Measurements from ENCODE around the gene TLR7.
A peak's percentile ranks its signal among the peaks of the same experiment; 100 is the strongest.

The TLR7 gene

GRCh38 chrX:12891915-12892506, 25.1 kb downstream of the TLR7 start:
- DNase-seq = no peak

- DNase-seq = no peak
Measured at GRCh38 chrX:12892716-12893115, 25.8 kb downstream of the TLR7 start.

- peak in 1 of 2 experiments; percentile 5 for DNase-seq
Measured at GRCh38 chrX:12894074-12895030, 27.5 kb downstream of the TLR7 start.

DNA sequence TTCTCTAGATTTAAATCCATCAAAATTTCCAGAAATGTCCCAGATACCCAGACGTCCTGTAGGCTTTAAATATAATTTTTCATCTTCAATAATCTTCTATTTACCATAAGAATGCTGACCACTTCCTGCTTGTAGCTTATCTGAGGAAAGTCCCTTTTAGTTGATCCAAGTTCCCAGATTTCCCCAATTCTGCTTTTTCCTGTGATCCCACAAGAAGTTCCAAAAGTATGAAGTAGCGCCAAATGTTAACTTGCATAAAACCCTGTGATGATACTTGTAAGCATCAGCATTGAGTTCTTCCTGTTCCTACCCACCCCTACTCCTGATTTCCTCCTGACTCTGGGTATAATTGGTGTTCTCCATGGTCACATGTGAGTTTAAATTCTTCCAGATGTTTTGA, 29.0 kb downstream of the TLR7 start:
- DNase-seq = no peak

DNA sequence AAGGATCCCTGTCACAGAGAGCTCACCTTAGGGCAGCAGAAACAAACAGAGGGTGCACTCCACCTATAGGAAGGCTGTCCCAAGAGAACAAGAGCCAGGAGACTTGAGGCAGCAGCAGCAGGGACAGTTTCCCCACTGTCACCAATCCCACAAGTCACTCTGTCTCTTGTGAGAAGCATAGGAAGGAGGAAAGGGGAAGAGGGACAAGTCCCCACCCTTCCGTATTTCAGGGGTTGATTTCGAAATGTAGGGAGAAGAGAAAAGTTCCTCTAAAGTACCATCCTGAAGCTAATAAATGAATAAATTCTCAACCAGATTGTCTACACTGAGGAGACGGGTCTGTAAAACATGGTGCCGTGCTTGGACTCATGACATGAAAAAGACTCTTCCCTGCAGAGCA, 30.1 kb downstream of the TLR7 start:
- no peak for DNase-seq

- DNase-seq = no peak
Measured at GRCh38 chrX:12898073-12898472, 31.2 kb downstream of the TLR7 start.

DNA sequence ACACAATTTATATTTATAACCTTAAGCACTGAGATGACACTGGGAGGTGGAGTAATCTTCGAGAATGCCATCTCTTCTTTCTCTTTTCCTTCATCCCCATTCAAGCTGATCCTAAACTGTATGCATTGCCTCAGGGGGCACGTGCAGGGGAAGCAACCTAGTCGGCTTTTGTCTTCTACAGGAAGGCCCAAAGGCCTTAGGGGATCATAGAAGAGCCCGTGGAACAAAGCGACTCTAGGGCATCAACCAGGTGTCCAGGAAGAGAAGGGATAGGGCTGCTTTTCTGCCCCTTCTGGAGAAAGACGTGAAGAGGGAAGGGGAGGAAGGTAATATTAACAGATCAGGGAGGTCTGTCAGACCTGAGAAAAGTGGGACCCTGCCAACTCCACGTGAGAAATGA, 32.6 kb downstream of the TLR7 start:
- no peak for DNase-seq

- DNase-seq = no peak
Measured at GRCh38 chrX:12901486-12901885, 34.6 kb downstream of the TLR7 start.

DNA sequence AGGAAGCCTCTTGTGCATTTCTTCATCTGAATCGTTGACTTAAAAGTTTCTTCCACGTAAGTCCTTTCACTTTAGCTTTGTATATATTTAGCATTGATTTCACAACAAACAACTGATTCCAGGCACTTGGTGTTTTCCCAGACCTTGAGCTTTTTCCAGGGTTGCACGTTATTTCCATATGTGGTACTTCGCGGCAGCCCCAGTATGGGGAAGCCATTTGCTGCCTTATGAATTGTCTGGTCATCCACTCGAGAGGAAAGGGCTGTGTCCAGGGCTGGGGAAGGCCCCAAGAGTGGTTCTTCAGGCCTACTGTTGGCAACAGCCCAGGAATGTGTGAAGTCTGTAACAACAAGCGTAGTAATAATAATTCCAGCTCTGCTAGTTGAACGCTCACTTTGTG, 36.8 kb downstream of the TLR7 start:
- no peak for DNase-seq

- DNase-seq = no peak
Measured at GRCh38 chrX:12906046-12906761, 39.3 kb downstream of the TLR7 start, which contains the start of gene TLR8. TLR8 (plus strand) TSS chrX:12906620; CDS start chrX:12906707, 87 bp downstream.

DNA sequence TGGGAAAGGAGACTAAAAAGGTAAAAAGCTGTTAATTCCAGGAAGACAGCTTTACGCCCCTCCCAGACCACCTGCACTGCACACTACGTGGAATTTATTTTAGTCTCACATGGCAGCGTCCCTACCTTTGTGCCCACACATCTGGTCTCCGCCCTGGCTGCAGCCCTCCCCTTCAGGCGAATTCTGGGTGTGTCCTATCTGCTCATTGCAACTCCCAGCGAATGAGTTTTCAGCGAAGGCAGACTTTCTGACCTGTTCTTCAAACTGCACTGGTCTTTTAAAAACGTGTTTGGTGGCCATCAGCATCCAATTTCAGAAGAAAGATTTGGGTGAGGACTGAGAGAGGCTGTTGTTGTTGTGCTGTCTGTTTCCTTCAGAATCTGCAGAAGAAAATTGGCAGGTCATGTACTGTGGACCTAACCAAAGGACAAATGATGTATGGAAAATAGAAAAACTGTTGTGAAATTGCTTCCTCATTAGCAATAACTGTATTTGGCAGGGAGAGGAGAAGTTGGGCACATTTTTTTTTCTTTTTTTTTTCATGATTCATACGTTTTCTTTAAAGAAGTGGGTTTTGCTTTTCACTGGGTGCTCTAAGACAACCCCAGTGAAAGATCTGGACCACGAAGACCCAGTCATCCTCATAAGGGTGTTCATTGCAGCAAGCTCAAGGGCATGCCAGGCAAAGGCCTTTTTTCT, 43.7 kb downstream of the TLR7 start:
- DNase-seq = no peak

DNA sequence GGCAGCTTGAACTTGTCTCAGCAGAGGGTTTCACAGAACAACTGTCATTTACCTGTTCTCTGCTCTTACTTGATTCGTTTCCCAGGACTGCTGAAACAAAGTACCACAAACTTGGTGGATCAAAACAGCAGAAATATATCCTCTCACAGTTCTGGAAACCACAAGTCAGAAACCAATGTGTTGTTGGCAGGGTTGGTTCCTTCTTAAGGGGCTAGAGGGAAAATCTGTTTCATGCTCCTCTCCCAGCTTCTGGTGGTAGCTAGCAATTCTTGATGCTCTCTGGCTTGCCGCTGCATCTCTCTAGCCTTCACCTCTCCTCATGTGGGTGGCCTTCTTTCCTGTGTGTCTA, 44.2 kb downstream of the TLR7 start:
- DNase-seq = no peak

DNA sequence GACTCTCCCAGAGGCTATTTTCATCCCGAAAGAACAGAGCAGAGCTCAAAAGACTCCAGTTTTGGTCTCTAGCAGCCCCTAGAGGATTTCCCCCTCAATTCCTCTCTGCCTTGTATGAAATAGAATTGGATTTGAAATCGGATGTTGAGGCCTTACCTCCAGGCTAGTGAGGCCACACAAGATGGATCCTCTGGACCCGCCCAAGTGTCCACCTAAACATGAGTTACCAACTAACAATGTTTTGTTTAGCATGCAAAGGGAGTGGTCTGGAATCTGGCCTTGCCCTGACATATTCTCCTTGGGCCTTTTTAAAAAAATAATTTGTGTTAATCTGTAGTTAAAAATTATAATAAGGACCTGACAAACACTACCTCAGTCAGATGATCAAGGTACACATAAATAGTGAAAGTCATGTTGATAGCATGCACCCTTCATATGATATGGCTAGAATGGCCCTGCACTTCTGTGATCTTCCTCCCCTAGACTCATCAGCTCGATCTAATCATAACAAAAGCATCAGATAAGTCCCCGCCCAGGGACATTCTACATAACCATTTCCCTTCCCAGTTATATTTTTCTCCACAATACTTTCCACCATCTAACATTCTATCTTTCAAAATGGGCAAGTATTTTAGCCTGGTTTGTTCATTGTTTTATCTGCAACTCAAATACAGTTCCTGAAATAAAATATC, 46.1 kb downstream of the TLR7 start:
- no peak for DNase-seq

DNA sequence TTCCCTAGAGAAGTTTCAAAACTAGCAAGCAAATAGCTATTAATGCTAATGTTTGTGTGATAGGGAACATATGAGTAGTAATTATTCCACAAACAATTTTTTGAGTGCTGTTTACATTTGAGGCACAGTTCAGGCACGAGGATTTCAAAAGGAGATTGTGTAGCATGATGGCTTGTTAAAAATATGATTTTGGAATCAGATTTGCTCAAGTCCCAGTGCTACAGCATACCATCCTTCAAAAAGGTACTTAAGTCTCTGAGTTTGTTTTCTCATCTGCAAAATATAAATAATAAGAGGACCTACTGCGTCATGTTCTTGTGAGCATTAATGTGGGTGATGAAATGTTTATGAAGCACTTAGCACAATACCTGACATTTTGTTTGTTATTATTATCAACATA, 50.9 kb downstream of the TLR7 start:
- DNase-seq = no peak

DNA sequence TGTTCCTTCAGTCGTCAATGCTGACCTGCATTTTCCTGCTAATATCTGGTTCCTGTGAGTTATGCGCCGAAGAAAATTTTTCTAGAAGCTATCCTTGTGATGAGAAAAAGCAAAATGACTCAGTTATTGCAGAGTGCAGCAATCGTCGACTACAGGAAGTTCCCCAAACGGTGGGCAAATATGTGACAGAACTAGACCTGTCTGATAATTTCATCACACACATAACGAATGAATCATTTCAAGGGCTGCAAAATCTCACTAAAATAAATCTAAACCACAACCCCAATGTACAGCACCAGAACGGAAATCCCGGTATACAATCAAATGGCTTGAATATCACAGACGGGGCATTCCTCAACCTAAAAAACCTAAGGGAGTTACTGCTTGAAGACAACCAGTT, 52.2 kb downstream of the TLR7 start:
- DNase-seq = no peak

DNA sequence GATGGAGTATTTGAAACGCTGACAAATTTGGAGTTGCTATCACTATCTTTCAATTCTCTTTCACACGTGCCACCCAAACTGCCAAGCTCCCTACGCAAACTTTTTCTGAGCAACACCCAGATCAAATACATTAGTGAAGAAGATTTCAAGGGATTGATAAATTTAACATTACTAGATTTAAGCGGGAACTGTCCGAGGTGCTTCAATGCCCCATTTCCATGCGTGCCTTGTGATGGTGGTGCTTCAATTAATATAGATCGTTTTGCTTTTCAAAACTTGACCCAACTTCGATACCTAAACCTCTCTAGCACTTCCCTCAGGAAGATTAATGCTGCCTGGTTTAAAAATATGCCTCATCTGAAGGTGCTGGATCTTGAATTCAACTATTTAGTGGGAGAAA, 52.7 kb downstream of the TLR7 start:
- no peak for DNase-seq

GRCh38 chrX:12920990-12921389, 54.1 kb downstream of the TLR7 start:
- DNase-seq = no peak

- no peak for DNase-seq
Measured at GRCh38 chrX:12921886-12922598, 55.2 kb downstream of the TLR7 start.

DNA sequence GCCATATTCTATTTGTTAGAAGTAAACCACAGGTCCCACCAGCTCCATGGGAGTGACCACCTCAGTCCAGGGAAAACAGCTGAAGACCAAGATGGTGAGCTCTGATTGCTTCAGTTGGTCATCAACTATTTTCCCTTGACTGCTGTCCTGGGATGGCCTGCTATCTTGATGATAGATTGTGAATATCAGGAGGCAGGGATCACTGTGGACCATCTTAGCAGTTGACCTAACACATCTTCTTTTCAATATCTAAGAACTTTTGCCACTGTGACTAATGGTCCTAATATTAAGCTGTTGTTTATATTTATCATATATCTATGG, 55.7 kb downstream of the TLR7 start:
- no peak for DNase-seq

DNA sequence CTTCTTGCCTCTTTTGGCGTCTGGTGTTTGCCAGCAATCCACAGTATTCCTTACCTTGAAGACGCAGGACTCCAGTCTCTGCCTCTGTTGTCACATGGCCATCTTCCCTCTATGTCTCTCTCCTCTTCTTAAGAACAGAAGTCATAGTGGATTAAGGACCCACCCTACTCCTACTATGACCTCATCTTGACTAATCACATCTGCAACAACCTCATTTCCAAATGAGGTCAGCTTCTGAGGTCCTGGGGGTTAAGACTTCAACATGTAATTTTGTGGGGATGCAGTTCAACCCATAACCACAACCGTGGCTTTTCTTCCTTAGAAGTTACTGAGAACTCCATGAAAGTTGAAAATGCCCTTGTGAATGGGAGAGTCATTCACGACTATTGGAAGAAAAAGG, 62.8 kb downstream of the TLR7 start:
- no peak for DNase-seq

GRCh38 chrX:12930150-12930549, 63.3 kb downstream of the TLR7 start:
- DNase-seq = no peak

- no peak for DNase-seq
Measured at GRCh38 chrX:12932244-12932643, 65.4 kb downstream of the TLR7 start.
